IMR-90 (cell line): ENCODE data around the gene AKT1S1. TPM values are rescaled to one million over a fixed set of nuclear protein-coding genes. Genes with fewer than 3 reads are reported as not detected.
A peak's percentile ranks its signal among the peaks of the same experiment; 100 is the strongest.

Experiments
- ATAC-seq: fragments of 200-7000 bp; cut with Tn5 transposase; 2 replicates; pipeline ENCODE4 v1.9.1; 2020; ENCODE audit warnings: low read depth, mild to moderate bottlenecking, moderate library complexity
- BruUV-seq: library from RNA; stranded (reverse); fragments of 400-500 nt; replicated peaks from 2 replicates; lab custom pipeline; 2021; lab: Mats Ljungman, UMichigan
- CTCF ChIA-PET: fragments of 300-600 bp; formaldehyde crosslinking; extraction: SDS; loops from one replicate; lab custom pipeline; 2021; ENCODE audit warnings: antibody characterized with exemption; lab: Yijun Ruan, JAX
- POLR2A ChIA-PET: fragments of 300-600 bp; sonication (Branson Sonifier 250); formaldehyde crosslinking; loops from one replicate; lab custom pipeline; 2022; ENCODE audit warnings: antibody characterized with exemption; ENCODE audit not compliant: unreplicated experiment; lab: Charles Lee
- DNase-seq: peaks from one replicate; pipeline ENCODE4 v3.0.0; 2013
- H2AFZ ChIP-seq: replicated peaks from 2 replicates; pipeline ENCODE3; 2013; ENCODE audit warnings: low read length, mild to moderate bottlenecking; ENCODE audit not compliant: poor library complexity
- H2AK5ac ChIP-seq: 2 replicates; pipeline ENCODE4 v1.6.1; 2013; ENCODE audit warnings: low read depth, low read length, inconsistent platforms
- H2AK9ac ChIP-seq: replicated peaks from 2 replicates; pipeline ENCODE3; 2013; ENCODE audit warnings: mild to moderate bottlenecking, low read depth, low read length, moderate library complexity; ENCODE audit not compliant: poor library complexity
- H2BK120ac ChIP-seq: 2 replicates; pipeline ENCODE4 v1.6.1; 2013; ENCODE audit warnings: low read depth, low read length, inconsistent platforms
- H2BK15ac ChIP-seq: 3 replicates; pipeline ENCODE4 v1.6.1; 2013; ENCODE audit warnings: low read depth, low read length, inconsistent platforms
- H2BK20ac ChIP-seq: 2 replicates; pipeline ENCODE4 v1.6.1; 2013; ENCODE audit warnings: low read depth, mild to moderate bottlenecking, inconsistent platforms, low read length, moderate library complexity
- H2BK5ac ChIP-seq: 2 replicates; pipeline ENCODE4 v1.6.1; 2013; ENCODE audit warnings: mild to moderate bottlenecking, low read depth, low read length, inconsistent platforms; ENCODE audit not compliant: poor library complexity, severe bottlenecking
- H3K14ac ChIP-seq: replicated peaks from 2 replicates; pipeline ENCODE4 v1.6.1; 2013; ENCODE audit warnings: low read depth, low read length, inconsistent platforms
- H3K18ac ChIP-seq: 2 replicates; pipeline ENCODE4 v1.6.1; 2013; ENCODE audit warnings: low read depth, low read length, control low read depth
- H3K23ac ChIP-seq: 2 replicates; pipeline ENCODE4 v1.6.1; 2013; ENCODE audit warnings: low read depth, low read length, inconsistent platforms
- H3K27ac ChIP-seq: 2 replicates; pipeline ENCODE4 v1.5.1; 2013; ENCODE audit warnings: mild to moderate bottlenecking, control low read depth, low read length; ENCODE audit not compliant: insufficient read depth
- H3K27me3 ChIP-seq: 2 replicates; pipeline ENCODE4 v1.6.1; 2013; ENCODE audit warnings: low read length; ENCODE audit not compliant: control insufficient read depth, insufficient read depth
- H3K36me3 ChIP-seq: 2 replicates; pipeline ENCODE4 v1.6.1; 2013; ENCODE audit warnings: low read length, mixed read lengths; ENCODE audit not compliant: control insufficient read depth, insufficient read depth
- H3K4ac ChIP-seq: 2 replicates; pipeline ENCODE4 v1.6.1; 2013; ENCODE audit warnings: low read depth, low read length, inconsistent platforms
- H3K4me1 ChIP-seq: 2 replicates; pipeline ENCODE4 v1.6.1; 2013; ENCODE audit warnings: low read length, mixed read lengths; ENCODE audit not compliant: control insufficient read depth, insufficient read depth
- H3K4me2 ChIP-seq: 2 replicates; pipeline ENCODE4 v1.6.1; 2013; ENCODE audit warnings: low read depth, mild to moderate bottlenecking, control low read depth, low read length, moderate library complexity
- H3K4me3 ChIP-seq: 2 replicates; pipeline ENCODE4 v1.5.1; 2013; ENCODE audit warnings: low read depth, mild to moderate bottlenecking, control low read depth, low read length, moderate library complexity; ENCODE audit not compliant: insufficient read depth
- H3K56ac ChIP-seq: 2 replicates; pipeline ENCODE4 v1.6.1; 2013; ENCODE audit warnings: low read length, inconsistent platforms; ENCODE audit not compliant: insufficient read depth; ENCODE audit errors: extremely low read depth
- H3K79me1 ChIP-seq, 2 experiments: 2 replicates each; pipeline ENCODE4 v1.6.1; 2013; ENCODE audit warnings: low read length in 2 of 2, inconsistent platforms in 1 of 2, low read depth in 1 of 2
- H3K9ac ChIP-seq: 2 replicates; pipeline ENCODE4 v1.6.1; 2013; ENCODE audit warnings: low read depth, low read length, control low read depth
- H3K9me1 ChIP-seq: 2 replicates; pipeline ENCODE4 v1.6.1; 2013; ENCODE audit warnings: low read length, inconsistent platforms; ENCODE audit not compliant: insufficient read depth
- H3K9me3 ChIP-seq: 2 replicates; pipeline ENCODE4 v1.6.1; 2013; ENCODE audit warnings: low read length; ENCODE audit not compliant: control insufficient read depth, insufficient read depth
- H4K20me1 ChIP-seq: 2 replicates; pipeline ENCODE4 v1.6.1; 2013; ENCODE audit warnings: low read length, inconsistent platforms; ENCODE audit not compliant: insufficient read depth
- H4K5ac ChIP-seq: 2 replicates; pipeline ENCODE4 v1.6.1; 2013; ENCODE audit warnings: mild to moderate bottlenecking, low read depth, low read length, control low read depth
- H4K8ac ChIP-seq, 2 experiments: 2 replicates each; pipeline ENCODE4 v1.6.1; 2013; ENCODE audit warnings: low read depth in 2 of 2, low read length in 2 of 2, control low read depth in 1 of 2, inconsistent platforms in 1 of 2
- H4K91ac ChIP-seq: 2 replicates; pipeline ENCODE4 v1.6.1; 2013; ENCODE audit warnings: low read depth, low read length, inconsistent platforms; ENCODE audit not compliant: insufficient read depth
- FOS ChIP-seq: fragments of 150-350 bp; IDR thresholded peaks from 2 replicates; pipeline ENCODE4 v1.6.1; 2016; ENCODE audit warnings: low read depth, low read length
- MAFK ChIP-seq: IDR thresholded peaks from 2 replicates; pipeline ENCODE4 v1.6.1; 2012; ENCODE audit warnings: low read depth, low read length, improper control_type of control experiment
- POLR2A ChIP-seq: IDR thresholded peaks from 2 replicates; pipeline ENCODE4 v1.6.1; 2012; ENCODE audit warnings: mild to moderate bottlenecking, low read depth, low read length
- RCOR1 ChIP-seq: IDR thresholded peaks from 2 replicates; pipeline ENCODE4 v1.6.1; 2012; ENCODE audit warnings: mild to moderate bottlenecking, low read length, improper control_type of control experiment; ENCODE audit not compliant: insufficient replicate concordance
- WGBS, 2 experiments: methylation state at CpG; one replicate each; pipeline versions ENCODE4 v1.1.5 to v1.1.7; 2013; ENCODE audit warnings: missing lambda C conversion rate in 2 of 2; ENCODE audit not compliant: insufficient read length in 1 of 2; ENCODE audit errors: extremely low coverage in 2 of 2; 5-methylcytosine and 5-hydroxymethylcytosine counted together
- dilution Hi-C: fragments of 300-500 bp; cut with HindIII; formaldehyde crosslinking; loops from one replicate; pipeline ENCODE4 v1.14.3; 2018; ENCODE audit warnings: low sequenced_read_pairs; ENCODE audit not compliant: unreplicated experiment
- in situ Hi-C: fragments of 300-500 bp; cut with MboI; formaldehyde crosslinking; loops from 3 replicates; pipeline ENCODE4 v1.14.3; 2019; ENCODE audit warnings: low sequenced_read_pairs, inconsistent platforms, mixed read lengths
- intact Hi-C: fragments of 100-400 bp; cut with micrococcal nuclease; formaldehyde crosslinking; loops from 2 replicates; pipeline ENCODE4 v1.10.0; 2022
- polyA plus RNA-seq, 3 experiments: library from polyadenylated mRNA; depleted of rRNA; stranded (reverse); fragments of >200 nt; gene quantifications; 2 replicates each; pipeline ENCODE4 v1.2.3, GENCODE V29; 2012; ENCODE audit warnings: low replicate concordance in 1 of 3
- total RNA-seq: library from RNA; depleted of rRNA; stranded (reverse); fragments of >200 nt; gene quantifications from 2 replicates; pipeline ENCODE4 v1.2.3, GENCODE V29; 2012

Gene AKT1S1
- total and polyA plus RNA-seq, 2 of the 4 experiments (the other 2 are of a cell fraction): 3.6 to 54.4 TPM

- TF ChIP-seq FOS (no peak; the same call in 1 of the 2 replicates), RCOR1 (no peak)
Observed at GRCh38 chr19:49869484-49870308, 7.5 kb downstream of the AKT1S1 start (continued).

- Histone ChIP-seq H2AK9ac (peak overlapping the region; percentile 94), H3K27me3 (no peaks in the 10 kb centered on the region), H3K4me3 (peak overlapping the region; percentile 47), H3K4me2 (peak overlapping the region; percentile 94), H2BK5ac (peak overlapping the region; percentile 84), H3K9ac (peak overlapping the region; percentile 28; the same call in 1 of the 2 replicates), H2BK15ac (no peak overlapping the region; the same call in 2 of the 3 replicates), H3K23ac (peak overlapping the region; percentile 68; the same call in 1 of the 2 replicates), H3K4ac (peak overlapping the region; percentile 73), H4K91ac (peak overlapping the region; percentile 67; the same call in 1 of the 2 replicates), H3K27ac (peak overlapping the region; percentile 83), H2AFZ (peak overlapping the region; percentile 97), H3K79me1 (peaks cover 23 to 60% of the 10 kb centered on the region in 2 experiments), H3K56ac (no peak overlapping the region), H4K5ac (peak overlapping the region; percentile 74), H3K9me1 (peaks cover 10% of the 10 kb centered on the region), H3K14ac (peak overlapping the region; percentile 50), H4K8ac (peak overlapping the region; percentile 16 to 98; a peak in 3 of 4 replicates), H3K4me1 (peaks cover 7% of the 10 kb centered on the region), H2BK20ac (no peak overlapping the region; the same call in 1 of the 2 replicates), H3K9me3 (no peaks in the 10 kb centered on the region), H3K36me3 (peaks cover 13% of the 10 kb centered on the region), H2BK120ac (peak overlapping the region; percentile 64), H3K18ac (peak overlapping the region; percentile 31; the same call in 1 of the 2 replicates), H4K20me1 (peaks cover 12% of the 10 kb centered on the region), H2AK5ac (peak overlapping the region; percentile 79)
- peak; percentile 1 for ATAC-seq
- no TSS peak for BruUV-seq
- DNase-seq: no peak
- CTCF ChIA-PET: no interaction called here
- POLR2A ChIA-PET: interaction anchor here (0.5 to 1.0 kb wide), 2 partner anchors 61 to 65 kb away, joined by 4 to 7 read pairs; no protein-coding TSS in a partner anchor
- WGBS, 2 experiments: 2% methylated on average over 12 of the region's 15 CpGs; no CpG with 5 or more reads in 1 of the 2 experiments
- intact Hi-C loops (no loop called here), dilution Hi-C loops (no loop called here), in situ Hi-C loops (no loop called here)
- TF ChIP-seq MAFK: no peak
- TF ChIP-seq POLR2A: 0 out of 2 replicates have a peak, but pooled peaks have one; percentile 8
Observed at GRCh38 chr19:49869009-49869483, 8.1 kb downstream of the AKT1S1 start.
